ENCODE measurements around the gene TREML2.
"Not testable (repeated sequence)": the region's sequence is repeated elsewhere in the genome, so short reads cannot be mapped to it uniquely, and the experiment has no call there.

TREML2 gene

DNA sequence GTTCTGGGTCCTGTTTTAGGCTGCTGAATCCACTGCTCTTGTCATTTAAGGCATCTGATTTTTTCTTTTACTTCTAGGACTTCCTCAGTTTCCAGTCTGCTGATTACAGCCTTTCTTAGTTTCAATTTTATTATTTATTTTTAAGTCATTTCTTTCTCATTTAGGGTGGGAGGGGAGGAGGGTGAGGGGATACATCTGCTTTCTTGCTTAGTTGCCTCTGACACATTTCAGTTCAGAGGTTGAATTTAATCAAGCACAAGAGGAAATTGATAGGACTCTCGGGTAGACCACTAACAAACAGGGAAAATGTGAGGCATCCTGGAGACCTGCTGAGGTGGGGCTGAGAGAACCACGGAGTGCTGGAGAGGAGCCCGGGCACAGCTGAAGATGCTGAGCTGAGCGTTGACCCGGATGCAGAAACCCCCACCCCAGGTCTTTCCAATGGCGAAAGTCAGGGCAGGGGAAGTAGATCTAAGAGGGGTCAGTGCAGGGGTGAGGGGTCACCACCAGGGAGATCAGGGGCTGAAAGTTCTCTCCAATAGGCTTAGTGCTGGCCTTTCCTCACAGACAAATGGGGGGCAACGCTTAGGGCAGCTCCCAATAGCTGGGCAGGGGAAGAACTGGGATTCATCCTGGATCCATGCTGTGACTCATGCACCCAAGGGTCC lies 7.6 kb upstream of the TREML2 start:
- no peak for DNase-seq

DNA sequence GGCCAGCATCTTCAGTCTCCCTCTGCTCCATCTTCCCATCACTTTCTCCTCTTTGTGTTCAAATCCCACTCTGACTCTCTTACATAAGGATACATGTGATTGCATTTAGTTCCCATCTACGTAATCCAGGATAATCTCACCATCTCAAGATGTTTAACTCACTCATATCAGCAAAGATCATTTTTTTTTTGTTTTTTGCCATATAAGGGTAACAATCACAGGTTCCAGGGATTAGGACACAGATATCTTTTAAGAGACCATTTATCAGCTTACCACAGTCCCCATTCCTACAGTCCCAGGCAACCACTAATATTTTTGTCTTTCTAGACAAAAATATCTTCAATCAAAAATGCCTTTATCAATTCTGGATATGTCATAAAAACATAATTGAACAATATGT lies 3.2 kb upstream of the TREML2 start:
- DNase-seq: no peak

DNA sequence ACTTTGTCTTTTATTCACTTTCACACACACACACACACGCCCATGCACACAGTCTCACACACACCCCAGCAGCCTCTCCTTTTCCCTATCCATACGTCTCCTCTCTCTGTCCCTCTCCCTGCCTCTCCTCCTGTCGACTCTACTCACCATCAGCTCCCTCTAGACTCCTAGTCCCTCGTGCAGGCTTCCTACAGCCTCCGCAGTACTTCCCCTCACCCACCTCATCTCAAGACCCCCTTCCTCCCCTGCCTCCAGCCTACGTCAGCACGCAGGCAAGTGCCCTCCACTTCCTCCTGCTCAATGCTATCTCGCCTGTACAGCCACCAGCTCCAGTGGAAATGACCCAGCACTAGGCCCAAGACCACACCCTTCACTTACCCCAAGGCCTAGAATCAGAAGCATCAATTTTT lies 820 bp upstream of the TREML2 start:
- no peak for DNase-seq

DNA sequence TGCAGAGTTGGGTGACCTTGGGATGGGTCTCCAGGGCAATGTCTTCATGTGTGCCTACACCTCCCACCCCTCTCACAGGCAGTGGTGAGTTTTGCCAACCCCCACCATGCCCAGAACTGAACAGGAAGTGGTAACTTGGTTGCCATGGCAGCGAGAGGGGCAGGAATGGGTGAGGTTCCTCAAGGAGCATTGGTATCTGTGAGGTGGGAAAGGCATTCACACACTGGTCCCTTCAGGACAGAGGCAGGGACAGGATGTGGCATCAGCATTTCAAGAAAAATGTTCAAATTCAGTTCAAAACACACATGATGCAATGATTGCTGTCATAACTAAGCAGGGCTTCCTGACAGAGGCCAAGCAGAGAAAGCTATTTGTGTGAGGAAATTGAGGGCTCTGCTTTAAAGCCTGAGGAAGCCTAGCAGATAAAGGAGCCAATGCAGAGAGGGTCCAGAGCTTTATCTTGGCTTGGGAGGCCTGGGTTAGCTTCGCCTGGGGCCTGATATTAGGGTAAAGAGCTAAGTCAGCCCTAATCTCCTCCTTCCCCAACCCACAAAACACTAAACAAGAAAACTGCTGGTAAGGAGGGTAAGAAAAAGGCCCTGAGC lies 551 bp downstream of the TREML2 start:
- no peak for DNase-seq

DNA sequence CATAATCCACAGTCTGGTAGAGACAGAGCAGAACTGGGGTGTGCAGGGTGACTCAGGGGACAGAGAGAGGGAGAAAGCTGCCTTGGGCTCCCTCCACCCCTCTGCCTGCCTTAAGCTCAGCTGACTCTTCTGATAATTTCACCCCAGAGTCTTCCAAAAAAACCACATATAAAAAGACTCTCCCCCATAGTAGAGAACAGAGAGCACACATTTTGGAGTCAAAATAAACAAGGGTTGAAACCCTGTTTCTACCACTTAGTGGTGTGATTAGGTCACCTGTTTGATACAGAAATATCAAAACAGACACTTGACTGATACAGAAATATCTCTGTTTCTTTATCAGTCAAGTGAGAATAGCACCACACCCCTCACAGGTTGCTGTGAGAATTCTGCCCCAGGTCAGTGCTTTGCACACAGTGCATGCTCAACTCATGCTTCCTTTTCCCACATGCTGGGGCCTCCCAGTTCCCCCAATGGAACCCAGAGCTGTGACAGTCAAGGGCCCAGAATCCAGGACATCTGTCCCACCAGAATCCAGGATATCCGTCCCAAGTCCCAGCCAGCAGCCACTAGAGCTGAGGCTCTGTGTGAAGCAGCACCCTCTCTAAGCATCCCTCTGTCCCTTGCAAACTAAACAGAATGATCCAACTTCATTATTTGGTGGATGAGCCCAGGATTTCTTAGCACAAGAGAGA lies 1.2 kb downstream of the TREML2 start:
- DNase-seq: no peak

DNA sequence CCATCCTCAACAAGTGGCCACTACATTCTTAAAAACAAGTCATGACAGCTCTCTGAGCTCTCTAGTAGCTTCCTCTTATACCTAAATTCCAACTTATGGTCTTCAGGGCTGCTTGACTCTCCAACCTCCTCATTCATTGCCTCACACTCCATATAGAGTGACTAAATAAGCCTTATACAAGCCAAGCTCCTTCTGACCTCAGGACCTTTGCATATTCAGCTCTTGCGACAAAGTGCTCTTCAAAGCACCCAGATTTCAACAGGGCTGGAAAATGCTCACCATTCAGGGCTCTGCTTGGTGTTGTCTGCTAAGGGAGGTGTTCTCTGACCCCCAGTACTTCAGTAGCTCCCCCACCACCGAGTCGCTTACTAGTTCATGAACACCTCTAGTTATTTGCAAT lies 3.7 kb downstream of the TREML2 start:
- no peak for DNase-seq

DNA sequence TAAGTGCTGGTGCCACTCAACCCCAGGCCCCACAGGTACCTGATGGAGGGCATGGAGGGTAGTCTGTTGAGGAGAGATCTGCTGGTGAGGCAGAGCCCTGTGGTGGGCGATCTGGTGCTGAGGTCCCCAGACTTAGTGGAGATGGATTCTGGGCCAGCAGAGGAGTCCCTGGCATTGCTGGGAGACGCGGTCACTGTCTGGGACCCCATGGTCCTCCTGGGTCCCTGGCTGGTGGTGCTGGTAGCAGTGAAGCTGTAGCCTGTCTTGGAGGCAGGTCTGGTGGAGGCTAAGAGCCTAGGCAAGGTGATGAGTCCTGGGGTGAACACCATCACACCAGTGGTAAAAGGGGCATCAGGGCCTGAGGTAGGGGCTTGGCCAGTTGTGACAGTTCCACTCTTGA lies 6.6 kb downstream of the TREML2 start:
- DNase-seq: no peak

DNA sequence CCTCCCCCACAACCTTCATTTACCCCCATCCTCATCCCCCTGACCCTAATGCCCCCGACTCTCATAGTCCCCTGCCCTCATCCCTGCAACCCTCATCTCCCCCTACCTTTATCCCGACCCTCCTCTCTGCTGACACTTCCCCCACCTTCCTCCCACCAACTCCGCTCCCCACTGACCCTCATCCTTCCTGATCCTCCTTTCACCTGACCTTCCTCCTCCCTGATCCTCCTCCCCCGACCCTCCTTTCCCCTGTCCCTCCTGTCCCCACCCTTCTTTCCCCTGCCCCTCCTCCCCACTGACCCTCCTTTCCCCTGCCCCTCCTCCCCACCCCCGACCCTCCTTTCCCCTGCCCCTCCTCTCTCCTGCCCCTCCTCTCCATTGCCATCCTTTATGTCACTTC lies 7.1 kb downstream of the TREML2 start:
- DNase-seq: no peak

DNA sequence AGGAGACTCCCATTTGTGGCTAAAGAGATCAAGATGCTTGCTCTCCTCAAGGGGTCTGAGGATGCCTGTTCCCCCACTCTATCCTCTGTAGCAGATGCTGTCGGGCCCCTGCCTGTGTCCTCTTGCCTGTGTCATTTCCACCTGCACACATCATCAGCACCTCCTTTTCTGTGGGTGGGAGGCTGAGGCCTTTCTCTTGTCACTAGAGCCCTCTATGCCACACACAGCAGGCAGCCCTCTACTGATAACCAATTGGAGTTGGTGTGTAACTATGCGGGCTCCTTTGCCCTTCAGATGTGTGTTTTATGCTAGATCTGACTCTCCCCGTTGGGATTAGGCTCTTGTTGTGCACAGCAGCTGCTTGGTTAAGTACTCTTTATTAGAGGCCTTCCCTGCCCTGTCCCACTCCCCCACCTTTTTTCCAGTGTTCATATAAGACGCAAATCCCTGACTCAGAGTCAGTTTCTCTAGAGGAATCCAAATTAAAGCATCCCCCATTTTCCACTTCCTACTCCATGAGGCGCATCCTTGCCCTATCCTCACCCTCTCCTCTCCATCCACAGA lies 7.7 kb downstream of the TREML2 start:
- DNase-seq: no peak

DNA sequence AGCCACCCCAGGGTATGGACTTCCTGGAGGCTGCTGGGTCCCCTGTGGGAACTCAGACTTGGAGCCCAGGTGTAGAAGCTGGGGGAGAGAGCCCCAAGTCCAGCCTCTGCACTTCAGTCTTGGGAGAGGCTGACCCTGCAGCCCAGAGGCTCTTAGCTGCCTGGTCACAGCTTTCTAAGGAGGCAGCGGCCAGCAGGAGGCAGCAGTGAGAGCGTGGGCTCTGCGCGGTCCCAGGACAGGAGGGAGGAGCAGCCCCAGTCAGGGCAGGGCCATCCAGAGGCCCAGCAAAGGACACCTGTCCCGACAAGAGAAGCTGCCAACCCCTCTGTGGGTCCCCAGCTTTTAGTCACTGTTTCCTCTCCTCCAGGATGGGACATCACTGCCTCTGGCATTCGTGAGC lies 9.4 kb downstream of the TREML2 start:
- DNase-seq: no peak

DNA sequence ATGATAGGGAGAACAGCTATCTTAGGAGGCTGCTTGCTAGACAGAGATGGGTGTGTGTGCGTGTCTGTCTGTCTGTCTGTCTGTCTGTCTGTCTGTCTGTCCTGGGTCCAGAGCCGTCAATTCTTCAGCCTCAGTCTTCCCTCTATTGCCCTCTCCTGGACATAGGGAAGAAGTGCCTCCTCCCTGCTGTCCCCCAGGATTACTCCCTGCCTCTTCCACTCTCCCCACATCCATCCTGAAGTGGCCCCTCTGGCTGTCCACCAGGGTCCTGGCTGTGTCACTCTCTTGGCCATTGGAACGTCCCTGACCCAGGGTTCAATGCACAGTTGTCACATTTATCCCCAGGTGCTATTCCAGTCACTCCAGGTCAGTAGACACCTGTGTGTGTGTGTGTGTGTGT lies 10.2 kb downstream of the TREML2 start:
- DNase-seq: no peak

DNA sequence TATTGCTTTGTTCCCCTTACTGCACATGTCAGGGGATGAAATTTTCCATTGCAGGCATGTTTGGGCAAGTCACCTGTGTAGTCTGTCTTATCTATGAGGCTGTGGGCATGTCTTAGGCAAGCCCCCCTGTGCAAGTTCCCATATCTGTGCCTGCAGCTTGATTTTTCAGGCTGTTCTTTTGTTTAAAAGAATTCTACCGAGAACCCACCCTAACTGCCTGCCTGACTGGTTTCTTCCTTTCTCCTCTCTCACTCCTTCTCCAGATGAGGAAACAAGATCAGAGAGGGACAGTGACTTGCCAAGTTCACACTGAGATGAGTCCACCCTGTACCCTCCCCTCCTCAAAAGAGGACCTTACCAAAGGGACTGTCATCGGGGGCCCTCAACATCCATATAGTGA lies 11.0 kb downstream of the TREML2 start:
- DNase-seq: no peak

DNA sequence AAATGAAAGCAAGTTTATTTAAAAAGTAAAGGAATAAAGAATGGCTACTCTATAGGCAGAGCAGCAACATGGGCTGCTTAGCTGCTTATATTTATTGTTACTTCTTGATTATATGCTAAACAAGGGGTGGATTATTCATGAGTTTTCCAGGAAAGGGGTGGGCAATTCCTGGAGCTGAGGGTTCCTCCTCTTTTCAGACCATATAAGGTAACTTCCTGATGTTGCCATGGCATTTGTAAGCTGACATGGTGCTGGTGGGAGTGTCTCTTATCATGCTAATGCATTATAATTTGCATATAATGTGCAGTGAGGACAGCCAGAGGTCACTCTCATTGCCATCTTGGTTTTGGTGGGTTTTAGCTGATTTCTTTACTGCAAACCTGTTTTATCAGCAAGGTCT lies 11.9 kb downstream of the TREML2 start:
- DNase-seq: not testable (repeated sequence)

DNA sequence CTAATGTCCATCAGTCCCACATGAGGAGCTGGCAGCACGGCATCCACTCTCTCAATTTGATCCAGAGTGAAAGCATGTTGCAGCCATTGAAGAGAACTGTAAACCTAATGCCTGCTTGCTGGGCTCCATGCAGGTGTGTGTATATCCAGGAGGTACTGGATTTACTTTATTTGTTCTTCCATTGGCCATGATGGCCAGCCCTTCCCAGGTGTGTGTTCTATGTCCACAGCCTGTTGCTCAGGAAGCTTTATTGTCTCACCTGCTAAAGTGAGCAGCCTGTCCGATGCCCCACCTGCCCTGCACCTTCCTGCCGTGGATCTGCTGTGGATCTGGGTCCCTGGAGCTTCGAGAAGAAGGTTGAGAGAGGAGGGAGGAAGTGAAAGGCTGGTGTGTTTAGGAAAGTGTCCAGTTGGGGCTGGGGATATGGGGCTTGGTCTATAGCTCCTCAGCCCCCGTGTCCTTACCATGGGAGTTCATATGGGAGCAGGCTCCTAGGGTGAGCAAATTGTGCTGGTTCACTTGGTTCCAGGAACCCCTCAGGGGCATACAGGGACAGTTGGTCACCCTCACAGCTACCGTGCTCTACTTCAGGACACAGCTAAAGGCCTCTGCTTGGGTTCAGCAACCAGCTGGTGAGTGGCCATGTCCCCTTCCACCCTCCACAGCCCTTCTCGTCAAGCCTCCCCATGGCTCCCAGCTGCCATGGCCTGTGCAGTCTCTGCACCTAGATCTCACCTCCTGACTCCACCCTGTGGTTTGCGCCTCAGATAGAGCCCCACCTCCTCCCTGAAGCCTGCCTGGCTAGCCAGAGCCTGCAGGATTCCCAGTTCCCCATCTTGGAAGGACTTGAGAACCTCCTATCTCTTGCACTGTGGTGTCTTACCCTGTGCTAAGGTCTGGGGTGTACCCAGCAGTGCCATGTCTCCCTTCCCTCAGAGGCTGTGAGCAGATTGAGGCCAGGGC lies 12.7 kb downstream of the TREML2 start:
- DNase-seq: no peak

DNA sequence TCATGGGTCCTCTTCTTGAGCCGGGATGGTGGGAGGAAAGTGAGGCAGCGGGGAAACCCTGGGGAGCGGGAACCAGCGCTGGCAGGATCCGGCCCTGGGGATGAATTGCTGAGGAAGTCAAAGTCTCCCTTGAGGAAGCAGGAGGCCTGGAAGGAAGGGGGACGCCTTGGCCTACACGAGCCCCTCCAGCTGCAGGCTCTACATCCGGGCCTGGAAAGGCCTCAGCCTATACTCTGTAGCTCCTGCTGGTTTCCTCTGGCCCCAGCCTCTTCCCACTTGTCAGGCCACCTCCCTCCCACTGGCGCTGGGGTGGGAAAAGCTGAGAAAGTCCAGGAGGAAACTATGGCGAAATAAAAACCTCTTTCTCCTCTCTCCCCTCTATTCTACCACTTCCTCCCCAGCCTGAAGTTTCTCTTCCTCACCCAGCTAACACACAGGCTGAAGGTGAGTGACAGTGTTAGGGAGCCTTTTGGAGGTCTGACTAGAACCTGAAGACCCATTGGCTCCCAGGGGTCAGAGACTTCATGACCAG lies 14.9 kb downstream of the TREML2 start:
- no peak for DNase-seq

DNA sequence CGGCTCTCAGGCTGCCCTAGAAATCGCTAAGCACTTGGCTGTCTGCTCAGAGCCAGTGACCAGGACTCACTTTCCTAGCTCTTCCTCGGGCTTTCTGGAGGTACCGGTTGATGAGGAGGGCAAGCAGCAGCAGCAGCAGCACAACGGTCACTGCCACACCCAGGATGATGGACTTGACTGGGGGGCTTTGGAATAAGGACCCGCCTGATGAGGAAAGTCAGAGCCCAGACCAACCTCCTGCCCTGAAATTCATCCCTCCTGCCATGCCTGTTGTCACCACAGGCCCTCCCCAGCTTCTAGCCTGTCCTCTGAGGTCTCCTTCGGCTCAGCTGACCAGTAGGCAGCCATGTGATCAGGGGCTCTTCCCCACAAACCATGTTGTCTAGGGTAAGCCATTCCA lies 16.2 kb downstream of the TREML2 start:
- DNase-seq: no peak

DNA sequence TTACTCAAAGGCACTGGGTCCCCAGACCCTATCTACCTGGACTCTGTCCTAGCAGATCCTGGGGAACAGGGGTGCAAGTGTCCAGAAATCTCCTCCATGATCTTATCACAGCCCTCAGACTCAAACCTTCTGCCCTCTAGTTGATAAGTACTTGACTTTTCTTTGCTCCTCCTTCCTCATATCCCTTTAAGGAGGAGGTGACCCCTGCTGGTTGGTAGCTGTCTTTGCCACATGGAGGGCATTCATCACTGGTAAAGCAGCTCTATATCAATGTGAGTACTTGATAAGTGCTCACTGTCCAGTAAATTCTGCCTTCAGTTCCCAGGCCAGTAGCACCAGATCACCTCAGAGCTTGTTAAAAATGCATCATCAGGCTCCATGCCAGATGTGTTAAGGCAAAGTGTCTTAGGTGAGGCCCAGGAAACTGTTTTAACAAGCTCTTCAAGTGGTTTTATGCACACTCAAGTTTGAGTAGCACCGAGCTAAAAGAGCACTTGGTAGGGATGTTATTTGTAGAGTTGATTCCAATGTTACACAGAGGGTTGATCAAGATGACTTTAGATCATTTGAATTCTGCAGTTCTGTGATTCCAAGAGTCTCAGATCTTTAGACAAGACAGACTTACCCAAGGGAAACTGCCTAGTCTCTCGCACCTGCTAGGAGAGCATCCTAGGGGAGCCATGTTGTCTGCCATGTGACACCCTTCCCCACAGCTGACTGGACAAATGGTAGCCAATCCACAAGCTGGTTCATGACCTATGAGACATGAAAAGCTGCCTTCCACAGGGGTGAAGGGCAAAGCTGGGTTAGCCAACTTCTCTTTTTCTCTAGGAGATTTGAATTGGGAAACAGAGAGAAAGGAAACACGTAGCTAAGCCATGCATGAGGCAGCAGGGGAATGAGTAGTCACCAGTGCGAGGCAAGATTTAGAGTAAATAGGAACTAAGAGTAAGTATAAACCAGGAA lies 18.6 kb downstream of the TREML2 start:
- peak; percentile 83 for DNase-seq

DNA sequence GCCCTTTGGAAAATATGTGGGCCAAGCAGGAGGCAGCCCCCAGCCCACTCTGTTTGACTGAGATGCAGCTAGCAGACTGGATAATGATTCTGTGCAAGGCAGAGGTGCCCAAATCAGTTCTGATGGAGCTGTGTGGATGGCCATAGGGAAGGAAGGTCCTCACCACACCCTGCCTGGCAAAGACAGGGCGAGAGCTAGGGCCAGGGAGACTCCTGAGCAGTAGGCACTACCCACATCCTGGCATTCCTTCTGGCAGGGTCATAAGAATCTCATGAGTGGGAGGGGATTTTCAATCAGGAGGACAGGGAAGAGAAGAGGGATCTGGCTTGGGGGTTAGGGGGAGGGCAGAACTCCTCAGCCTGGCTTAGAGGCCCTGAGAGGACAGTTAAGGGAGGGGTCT lies 19.4 kb downstream of the TREML2 start:
- DNase-seq: no peak

DNA sequence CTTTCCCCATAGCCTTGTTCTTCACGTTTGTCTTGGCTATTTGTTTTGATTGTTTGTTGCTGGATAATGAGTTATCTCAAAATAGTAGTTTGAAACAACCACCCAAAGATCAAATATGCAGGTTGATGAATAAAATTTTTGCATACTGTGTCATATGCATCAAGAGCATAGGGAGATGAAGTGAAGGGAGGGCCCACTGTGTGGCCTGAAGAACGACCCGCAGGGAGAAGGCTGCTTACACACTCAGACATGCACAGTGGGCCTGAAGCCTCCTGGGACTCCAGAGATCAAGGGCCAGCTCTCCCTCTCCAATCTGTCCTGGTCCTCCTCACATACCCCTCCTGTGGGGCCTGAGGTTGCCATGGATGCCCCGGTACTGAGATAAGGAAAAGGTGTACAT lies 21.8 kb downstream of the TREML2 start:
- no peak for DNase-seq

DNA sequence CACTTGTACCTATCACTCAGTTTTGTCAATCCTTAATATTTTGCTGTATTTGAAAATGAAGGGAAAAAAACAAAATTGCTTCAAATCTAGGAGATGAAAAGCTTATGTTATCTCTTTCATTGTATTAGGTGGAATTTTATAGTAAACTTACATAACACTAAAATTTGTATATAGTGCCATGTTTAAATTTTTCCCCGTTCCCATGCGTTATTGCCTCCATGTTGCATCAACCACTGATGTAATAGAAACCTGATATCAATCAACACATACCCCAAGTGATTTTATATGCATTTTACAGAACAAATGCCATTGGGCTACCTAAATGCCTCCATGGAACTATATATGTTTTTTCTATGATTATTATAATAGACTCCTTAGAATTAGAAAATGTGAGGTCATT lies 23.3 kb downstream of the TREML2 start:
- no peak for DNase-seq

DNA sequence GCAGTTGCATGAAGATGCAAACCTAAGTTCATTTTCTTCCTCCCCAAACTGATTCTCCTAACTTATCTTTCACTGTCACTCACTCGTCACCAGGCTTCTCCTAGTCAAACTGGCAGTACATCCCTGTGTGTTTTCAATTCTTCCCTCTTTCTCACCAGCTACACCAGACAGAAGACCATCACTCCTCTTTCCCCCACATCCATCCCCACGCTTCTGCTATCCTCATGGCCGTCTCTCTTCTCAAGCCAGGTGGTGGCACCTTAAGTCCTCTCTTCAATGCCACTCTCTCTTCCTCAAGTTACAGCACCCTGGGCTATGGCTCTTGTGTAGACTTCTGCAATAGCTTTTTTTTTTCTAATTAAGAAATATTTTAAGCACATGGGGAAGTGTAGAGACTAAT lies 23.7 kb downstream of the TREML2 start:
- no peak for DNase-seq

DNA sequence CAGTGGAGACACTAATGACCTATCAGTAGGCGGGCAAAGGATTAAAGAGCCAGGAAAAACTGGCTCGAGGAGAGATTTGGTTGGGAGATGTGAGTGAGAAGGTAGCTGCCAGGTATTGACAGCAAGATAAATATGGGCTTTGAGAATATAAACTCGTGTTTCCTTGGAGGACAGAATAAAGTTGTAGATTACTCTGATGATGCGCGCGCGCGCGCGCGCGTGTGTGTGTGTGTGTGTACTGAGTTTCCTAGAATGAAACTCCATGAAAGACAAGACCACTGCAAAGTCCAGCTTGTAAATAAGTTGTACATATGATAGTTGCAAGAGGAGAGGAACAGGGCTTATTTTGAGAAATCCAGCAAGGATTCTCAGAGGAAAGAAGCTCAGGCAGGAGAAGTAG lies 24.8 kb downstream of the TREML2 start:
- DNase-seq: no peak

Data from NCI-H1105 treated with DMSO at 0.1 percent for 48 hours (cell line).